NB4 (cell line): Measurements from ENCODE around the gene MED8.

Experiments
- CTCF ChIP-seq: IDR thresholded peaks from one replicate; pipeline ENCODE4 v1.5.1; 2012; ENCODE audit warnings: low read depth, low read length
- MYC ChIP-seq: IDR thresholded peaks from 2 replicates; pipeline ENCODE4 v1.6.1; 2011; ENCODE audit warnings: low read depth, low read length
- POLR2A ChIP-seq: IDR thresholded peaks from 2 replicates; pipeline ENCODE4 v1.6.1; 2011; ENCODE audit warnings: mild to moderate bottlenecking; ENCODE audit not compliant: insufficient read length; ENCODE audit errors: extremely low read depth

GRCh38 chr1:43365678-43366077 is 23.9 kb downstream of the MED8 start:
- TF ChIP-seq POLR2A (no peak), CTCF (no peak), MYC (no peak)
